ENCODE measurements around the gene ACY1. TPM values are rescaled to one million over a fixed set of nuclear protein-coding genes. Genes with fewer than 3 reads are reported as not detected.

Gene ACY1
- polyA plus RNA-seq, 1 experiment = 55.7 TPM

DNA sequence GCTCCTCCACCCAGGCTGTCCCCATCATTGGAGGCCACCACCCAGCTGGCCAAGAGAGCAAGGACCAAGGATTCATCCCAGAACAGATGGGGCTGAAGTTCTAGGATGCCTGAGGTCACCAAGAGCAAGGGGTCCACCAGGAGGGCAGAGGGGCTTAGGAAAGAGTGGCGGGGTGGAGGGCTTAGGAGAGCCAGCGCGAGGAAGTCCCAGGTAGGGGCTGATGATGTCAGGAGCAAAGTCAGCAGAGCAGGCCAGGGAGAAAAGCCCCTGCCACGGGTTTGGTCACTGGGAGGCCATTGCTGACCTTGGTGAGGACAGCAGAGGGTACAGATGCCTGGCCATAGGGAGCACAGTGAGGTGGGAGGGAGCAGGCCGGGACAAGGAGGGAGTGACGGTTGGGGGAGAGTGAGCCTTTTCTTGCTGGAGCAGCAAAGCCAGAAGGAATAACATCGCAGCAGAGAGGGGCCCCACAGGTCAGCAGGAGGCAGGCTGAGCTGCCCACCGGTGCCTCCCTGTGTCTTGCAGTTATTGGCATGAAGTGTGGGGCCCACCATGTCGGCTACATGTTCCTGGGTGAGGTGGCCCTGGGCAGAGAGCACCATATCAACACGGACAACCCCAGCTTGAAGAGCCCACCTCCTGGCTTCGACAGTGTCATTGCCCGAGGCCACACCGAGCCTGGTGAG is 36.0 kb upstream of the ACY1 start:
- TF ChIP-seq, protein P1, sequence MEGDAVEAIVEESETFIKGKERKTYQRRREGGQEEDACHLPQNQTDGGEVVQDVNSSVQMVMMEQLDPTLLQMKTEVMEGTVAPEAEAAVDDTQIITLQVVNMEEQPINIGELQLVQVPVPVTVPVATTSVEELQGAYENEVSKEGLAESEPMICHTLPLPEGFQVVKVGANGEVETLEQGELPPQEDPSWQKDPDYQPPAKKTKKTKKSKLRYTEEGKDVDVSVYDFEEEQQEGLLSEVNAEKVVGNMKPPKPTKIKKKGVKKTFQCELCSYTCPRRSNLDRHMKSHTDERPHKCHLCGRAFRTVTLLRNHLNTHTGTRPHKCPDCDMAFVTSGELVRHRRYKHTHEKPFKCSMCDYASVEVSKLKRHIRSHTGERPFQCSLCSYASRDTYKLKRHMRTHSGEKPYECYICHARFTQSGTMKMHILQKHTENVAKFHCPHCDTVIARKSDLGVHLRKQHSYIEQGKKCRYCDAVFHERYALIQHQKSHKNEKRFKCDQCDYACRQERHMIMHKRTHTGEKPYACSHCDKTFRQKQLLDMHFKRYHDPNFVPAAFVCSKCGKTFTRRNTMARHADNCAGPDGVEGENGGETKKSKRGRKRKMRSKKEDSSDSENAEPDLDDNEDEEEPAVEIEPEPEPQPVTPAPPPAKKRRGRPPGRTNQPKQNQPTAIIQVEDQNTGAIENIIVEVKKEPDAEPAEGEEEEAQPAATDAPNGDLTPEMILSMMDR (IDR thresholded peaks at IDR 0.05; ENCODE audit: insufficient read depth, low read depth, low read length) = no peak
- POLR2A ChIA-PET = no interaction called here
- Histone ChIP-seq H3K4me3 (ENCODE audit: low read depth, low read length) (no peak overlapping the region), H3K36me3 (ENCODE audit: control insufficient read depth, insufficient read depth, low read length) (peaks cover 7% of the 10 kb centered on the region; the same call in 1 of the 2 replicates), H3K27me3 (ENCODE audit: control insufficient read depth, insufficient read depth, low read length) (no peaks in the 10 kb centered on the region)
- DNase-seq (ENCODE audit: low read depth) = no peak
- CTCF ChIA-PET = interaction anchor here (4.2 kb wide), 1 partner anchor 27 kb away, joined by 32 read pairs; the partner anchor contains the start of genes ABHD14A and ABHD14B

DNA sequence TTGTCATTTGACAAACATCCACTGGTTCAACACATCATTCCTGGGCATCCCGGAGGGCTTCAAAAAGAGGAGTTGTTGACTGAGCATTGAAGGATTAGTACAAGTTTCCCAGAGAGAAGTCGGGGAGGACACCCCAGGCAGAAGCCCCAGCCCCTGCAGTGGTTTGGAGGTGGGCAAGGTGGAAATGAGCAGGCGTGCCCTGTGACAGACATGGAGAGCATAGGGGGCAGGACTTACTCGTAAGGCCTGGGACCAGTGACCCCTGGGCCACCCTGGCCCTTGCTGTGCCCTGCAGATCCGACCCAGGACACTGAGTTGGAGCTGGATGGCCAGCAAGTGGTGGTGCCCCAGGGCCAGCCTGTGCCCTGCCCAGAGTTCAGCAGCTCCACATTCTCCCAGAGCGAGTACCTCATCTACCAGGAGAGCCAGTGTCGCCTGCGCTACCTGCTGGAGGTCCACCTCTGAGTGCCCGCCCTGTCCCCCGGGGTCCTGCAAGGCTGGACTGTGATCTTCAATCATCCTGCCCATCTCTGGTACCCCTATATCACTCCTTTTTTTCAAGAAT is 35.2 kb upstream of the ACY1 start:
- TF ChIP-seq, protein P1 (IDR thresholded peaks at IDR 0.05; ENCODE audit: insufficient read depth, low read depth, low read length) = no peak
- CTCF ChIA-PET = no interaction called here
- peaks cover 7% of the 10 kb centered on the region; the same call in 1 of the 2 replicates for H3K36me3 ChIP-seq (ENCODE audit: control insufficient read depth, insufficient read depth, low read length)
- DNase-seq (ENCODE audit: low read depth) = no peak
- POLR2A ChIA-PET = no interaction called here
- no peaks in the 10 kb centered on the region for H3K27me3 ChIP-seq (ENCODE audit: control insufficient read depth, insufficient read depth, low read length)
- no peak overlapping the region for H3K4me3 ChIP-seq (ENCODE audit: low read depth, low read length)

GRCh38 chr3:51949121-51949520 is 34.2 kb upstream of the ACY1 start:
- TF ChIP-seq, protein P1 (IDR thresholded peaks at IDR 0.05; ENCODE audit: insufficient read depth, low read depth, low read length) = no peak
- POLR2A ChIA-PET = no interaction called here
- Histone ChIP-seq H3K4me3 (ENCODE audit: low read depth, low read length) (no peak overlapping the region), H3K27me3 (ENCODE audit: control insufficient read depth, insufficient read depth, low read length) (no peaks in the 10 kb centered on the region), H3K36me3 (ENCODE audit: control insufficient read depth, insufficient read depth, low read length) (peaks cover 7% of the 10 kb centered on the region; the same call in 1 of the 2 replicates)
- no peak for DNase-seq (ENCODE audit: low read depth)
- CTCF ChIA-PET = no interaction called here

- POLR2A ChIA-PET = no interaction called here
Observed at GRCh38 chr3:51950899-51951298, 32.4 kb upstream of the ACY1 start.

GRCh38 chr3:51953445-51953844 is 29.9 kb upstream of the ACY1 start:
- no peak for DNase-seq (ENCODE audit: low read depth)
- H3K4me3 ChIP-seq (ENCODE audit: low read depth, low read length) = no peak overlapping the region
- POLR2A ChIA-PET = interaction anchor here (0.7 kb wide), 1 partner anchor 12 kb away, joined by 3 read pairs; the partner anchor contains the start of gene RRP9
- H3K36me3 ChIP-seq (ENCODE audit: control insufficient read depth, insufficient read depth, low read length) = peaks cover 15% of the 10 kb centered on the region
- H3K27me3 ChIP-seq (ENCODE audit: control insufficient read depth, insufficient read depth, low read length) = no peaks in the 10 kb centered on the region
- TF ChIP-seq, protein P1 (IDR thresholded peaks at IDR 0.05; ENCODE audit: insufficient read depth, low read depth, low read length) = no peak
- CTCF ChIA-PET = interaction anchor here (1.1 to 5.3 kb wide), 3 partner anchors 10 to 21 kb away, joined by 4 to 42 read pairs (median 17); partner anchors contain the start of genes ABHD14A, ABHD14B, PARP3 and RRP9

More at GRCh38 chr3:51950899-51951298, 32.4 kb upstream of the ACY1 start:
- Histone ChIP-seq H3K27me3 (ENCODE audit: control insufficient read depth, insufficient read depth, low read length) (no peaks in the 10 kb centered on the region), H3K4me3 (ENCODE audit: low read depth, low read length) (no peak overlapping the region), H3K36me3 (ENCODE audit: control insufficient read depth, insufficient read depth, low read length) (peaks cover 5% of the 10 kb centered on the region)
- CTCF ChIA-PET = interaction anchor here (3.7 to 5.3 kb wide), 2 partner anchors 8 to 23 kb away, joined by 17 to 42 read pairs; partner anchors contain the start of genes ABHD14A, ABHD14B, PARP3 and RRP9
- DNase-seq (ENCODE audit: low read depth) = no peak
- TF ChIP-seq, protein P1 (IDR thresholded peaks at IDR 0.05; ENCODE audit: insufficient read depth, low read depth, low read length) = no peak
